Keratinocyte (primary cell): ENCODE results near the gene PTGR2.

Experiments used
- CTCF ChIP-seq, 3 experiments: IDR thresholded peaks in 1 of 3; conservative IDR thresholded peaks in 1 of 3; optimal IDR thresholded peaks in 1 of 3; 2 replicates in 2 of 3; 3 replicates in 1 of 3; pipeline versions ENCODE3 to v1.5.1; 2011; ENCODE audit warnings: low read length in 3 of 3, mild to moderate bottlenecking in 3 of 3, moderate library complexity in 2 of 3, control low read depth in 1 of 3, inconsistent platforms in 1 of 3; ENCODE audit not compliant: insufficient read depth in 2 of 3; ENCODE audit errors: extremely low read depth in 1 of 3
- EZH2 ChIP-seq: IDR thresholded peaks from one replicate; pipeline ENCODE4 v1.6.1; 2012; ENCODE audit warnings: inconsistent platforms, mild to moderate bottlenecking, low read length, moderate library complexity

- no peak for TF ChIP-seq CTCF (optimal IDR thresholded peaks at IDR 0.05 in 1 of 3, IDR thresholded peaks at IDR 0.05 in 1 of 3, conservative IDR thresholded peaks at IDR 0.05 in 1 of 3; ENCODE audit: extremely low read depth in 1 of 3, insufficient read depth in 2 of 3, low read length in 3 of 3)
- no peak for TF ChIP-seq EZH2
Measured at GRCh38 chr14:73887318-73887616, 35.6 kb downstream of the PTGR2 start.
